Amniotic stem cell (primary cell): ENCODE measurements around the gene CLNK.
"Not testable (repeated sequence)": the region's sequence is repeated elsewhere in the genome, so short reads cannot be mapped to it uniquely, and the experiment has no call there.

Source experiments
- DNase-seq: peaks from one replicate; lab custom pipeline; 2025; lab: John Stamatoyannopoulos, UW

CLNK gene

DNA sequence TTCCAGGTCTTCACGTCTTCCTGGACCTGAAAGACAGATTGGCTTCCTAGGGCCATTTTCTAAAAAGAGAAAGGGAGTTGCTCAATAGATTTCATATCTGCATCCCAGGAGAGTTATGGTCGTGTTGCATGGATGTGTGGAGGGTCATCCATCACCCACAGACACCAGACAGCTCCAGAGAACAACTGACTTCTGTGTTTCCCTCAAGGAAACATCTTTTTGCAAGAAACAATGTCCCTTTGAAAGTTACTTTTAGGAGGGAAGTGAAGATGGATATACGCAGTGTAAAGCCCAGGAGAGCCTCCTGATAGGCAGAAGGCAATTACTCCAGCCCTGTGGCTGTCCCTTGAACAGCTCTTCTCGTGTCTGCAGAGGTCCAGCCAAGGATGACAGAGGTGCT lies 108.3 kb downstream of the CLNK start:
- no peak for DNase-seq

GRCh38 chr4:10575414-10575813 lies 109.2 kb downstream of the CLNK start:
- no peak for DNase-seq

GRCh38 chr4:10574553-10574952 lies 110.0 kb downstream of the CLNK start:
- not testable (repeated sequence) for DNase-seq

- no peak for DNase-seq
These were observed 112.7 kb downstream of the CLNK start for GRCh38 chr4:10571909-10572308.

DNA sequence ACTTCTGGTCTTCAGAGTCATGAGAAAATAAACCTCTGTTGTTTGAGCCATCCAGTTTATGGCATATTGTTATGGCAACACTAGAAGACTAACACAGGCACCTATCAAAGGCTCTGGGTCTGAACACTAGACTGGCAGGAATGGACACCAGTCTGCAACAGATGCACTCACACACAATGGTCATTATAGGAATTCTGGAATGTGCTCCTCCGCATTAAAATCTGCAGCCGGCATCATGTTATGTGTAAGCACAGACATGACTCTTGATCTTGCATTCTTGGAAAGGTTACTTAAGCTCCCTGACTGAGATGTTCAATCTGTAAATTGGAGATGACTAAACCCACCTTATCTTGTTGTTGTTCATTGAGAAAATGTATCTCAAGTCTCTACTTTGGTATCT lies 115.1 kb downstream of the CLNK start:
- no peak for DNase-seq

DNA sequence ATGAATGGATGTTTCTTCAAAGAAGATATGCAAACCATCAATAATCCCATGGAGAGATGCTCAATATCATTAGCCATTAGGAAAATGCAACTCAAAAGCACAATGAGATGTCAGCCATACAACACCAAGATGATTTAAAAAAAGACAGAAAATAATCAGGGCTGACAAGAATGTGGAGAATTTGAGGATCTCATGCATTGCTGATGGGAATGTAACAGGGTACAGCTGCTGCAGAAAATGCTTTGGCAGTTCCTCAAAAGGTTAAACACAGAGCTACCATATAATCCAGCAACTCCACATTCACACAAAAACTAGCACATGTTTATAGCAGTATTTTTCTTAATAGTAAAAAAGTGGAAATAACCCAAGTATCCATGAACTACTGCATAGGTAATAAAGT lies 116.8 kb downstream of the CLNK start:
- DNase-seq, result no peak

DNA sequence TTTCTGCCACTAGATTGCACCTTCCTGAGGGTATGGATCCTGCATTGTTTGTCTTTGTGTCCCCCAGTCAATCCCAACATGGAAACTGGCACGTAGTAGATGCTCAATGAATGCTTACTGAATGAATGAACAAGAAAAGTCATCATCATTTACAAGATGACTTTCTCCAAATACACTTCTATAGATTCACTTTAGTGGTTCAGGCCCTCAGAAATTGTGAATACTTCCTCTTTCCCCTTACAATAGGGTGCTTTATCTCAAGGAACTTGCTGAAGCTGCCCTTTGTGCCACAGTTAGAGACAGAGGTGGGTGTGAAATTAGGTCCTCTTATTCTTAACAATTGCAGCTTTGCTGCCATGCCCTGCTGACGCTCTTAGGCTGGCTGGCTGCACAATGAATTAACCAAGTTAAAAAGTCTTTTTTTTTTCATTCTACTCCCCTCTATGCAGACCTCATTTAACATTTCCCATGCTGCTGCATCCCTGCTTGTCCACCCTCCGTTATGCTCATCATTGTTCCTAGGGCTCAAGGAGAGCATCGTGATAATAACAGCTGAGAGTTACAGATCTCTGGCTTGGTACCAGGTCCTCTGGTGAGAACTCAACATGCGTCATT lies 119.3 kb downstream of the CLNK start:
- no peak for DNase-seq

- peak; percentile 9 for DNase-seq
These were observed 129.9 kb downstream of the CLNK start for GRCh38 chr4:10554694-10555093.

DNA sequence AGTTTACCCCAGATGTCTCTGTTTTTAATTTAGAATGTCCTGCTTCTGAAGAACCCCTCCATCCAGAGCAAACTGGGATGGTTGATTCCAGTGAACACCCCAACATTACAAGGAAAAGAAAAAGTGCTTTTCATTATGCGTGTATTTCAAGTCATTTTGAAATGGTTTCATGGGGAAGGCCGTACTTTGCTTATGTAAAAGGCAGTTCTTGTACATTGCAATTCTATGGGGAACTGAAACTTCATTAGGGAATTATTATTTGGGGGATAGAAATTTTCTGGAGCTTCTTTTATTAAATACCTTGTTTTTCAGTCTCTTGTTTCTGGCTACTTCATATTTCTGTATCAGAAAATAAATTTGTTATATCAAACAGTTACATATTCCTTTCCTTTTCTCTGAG lies 130.4 kb downstream of the CLNK start:
- no peak for DNase-seq

GRCh38 chr4:10552591-10553280 lies 131.8 kb downstream of the CLNK start:
- no peak for DNase-seq

- no peak for DNase-seq
These were observed 148.7 kb downstream of the CLNK start for GRCh38 chr4:10535912-10536311.

GRCh38 chr4:10534820-10535219 lies 149.7 kb downstream of the CLNK start:
- no peak for DNase-seq

DNA sequence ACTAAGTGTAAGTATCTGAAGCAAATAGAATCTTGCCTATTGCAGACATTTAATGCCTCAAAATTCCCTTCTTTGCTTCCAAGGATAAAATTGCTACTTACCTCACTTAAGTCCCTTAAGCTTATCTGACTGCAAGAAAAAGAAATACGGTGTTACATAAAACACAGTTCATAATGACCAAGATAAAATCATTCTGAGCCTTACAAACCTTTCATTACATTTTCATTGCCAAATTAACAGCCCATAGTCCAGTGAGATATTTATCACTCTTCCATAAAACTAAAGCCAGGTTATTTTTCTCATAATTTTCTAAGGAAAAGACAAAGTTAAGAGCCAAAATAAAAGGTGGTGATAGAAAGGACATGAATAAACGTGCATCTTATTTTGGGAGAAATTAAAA lies 152.4 kb downstream of the CLNK start:
- DNase-seq, result no peak

DNA sequence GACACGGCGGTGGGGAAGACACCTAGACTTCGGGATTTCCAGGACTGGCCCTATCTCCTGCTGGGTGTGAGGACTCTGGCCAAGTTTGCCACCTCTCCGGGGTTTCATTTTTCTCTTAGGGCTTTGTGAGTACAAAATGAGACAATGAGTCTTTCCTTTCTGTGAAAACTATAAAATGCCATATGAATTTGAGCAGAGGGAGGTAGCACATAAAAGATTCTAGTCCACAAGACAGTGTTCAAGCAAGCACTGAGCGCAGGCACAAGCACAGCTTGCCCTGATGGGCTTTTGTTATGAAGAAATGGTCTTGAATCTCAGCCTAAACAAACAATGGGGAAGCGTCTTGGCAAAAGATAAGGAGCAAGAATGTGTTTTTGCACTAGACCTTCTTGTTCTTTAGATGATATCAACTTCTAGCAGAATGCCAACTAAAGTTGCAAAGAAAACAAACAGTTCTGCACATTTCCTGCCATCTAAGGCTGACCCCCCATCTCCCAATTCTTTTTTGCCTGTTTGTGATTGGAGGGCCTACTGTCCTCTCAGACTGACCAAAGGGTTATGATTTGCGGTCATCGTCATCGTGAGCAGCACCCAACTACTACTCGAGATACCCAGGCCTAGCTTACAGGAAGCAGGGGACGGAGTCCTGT lies 154.3 kb downstream of the CLNK start:
- DNase-seq, result no peak

- no peak for DNase-seq
These were observed 155.1 kb downstream of the CLNK start for GRCh38 chr4:10529291-10530136.

DNA sequence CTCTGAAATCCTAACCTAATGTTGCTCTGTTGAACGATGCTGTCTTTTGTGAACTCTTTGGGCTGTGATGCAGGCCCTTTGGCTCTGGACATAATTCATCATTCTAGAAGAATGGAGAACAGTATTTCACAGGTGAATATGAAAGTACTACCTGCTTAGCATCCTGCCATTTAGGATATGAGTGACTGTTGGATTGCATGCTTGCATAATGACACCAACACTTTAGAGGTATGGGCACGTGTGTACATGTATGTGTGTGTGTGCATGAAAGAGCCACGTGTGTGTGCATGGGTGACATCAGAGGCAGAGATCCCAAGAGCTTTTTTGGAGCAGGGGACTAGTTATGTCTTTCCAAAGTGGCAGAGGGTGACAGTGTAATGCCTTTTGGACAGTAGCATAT lies 157.1 kb downstream of the CLNK start:
- no peak for DNase-seq

DNA sequence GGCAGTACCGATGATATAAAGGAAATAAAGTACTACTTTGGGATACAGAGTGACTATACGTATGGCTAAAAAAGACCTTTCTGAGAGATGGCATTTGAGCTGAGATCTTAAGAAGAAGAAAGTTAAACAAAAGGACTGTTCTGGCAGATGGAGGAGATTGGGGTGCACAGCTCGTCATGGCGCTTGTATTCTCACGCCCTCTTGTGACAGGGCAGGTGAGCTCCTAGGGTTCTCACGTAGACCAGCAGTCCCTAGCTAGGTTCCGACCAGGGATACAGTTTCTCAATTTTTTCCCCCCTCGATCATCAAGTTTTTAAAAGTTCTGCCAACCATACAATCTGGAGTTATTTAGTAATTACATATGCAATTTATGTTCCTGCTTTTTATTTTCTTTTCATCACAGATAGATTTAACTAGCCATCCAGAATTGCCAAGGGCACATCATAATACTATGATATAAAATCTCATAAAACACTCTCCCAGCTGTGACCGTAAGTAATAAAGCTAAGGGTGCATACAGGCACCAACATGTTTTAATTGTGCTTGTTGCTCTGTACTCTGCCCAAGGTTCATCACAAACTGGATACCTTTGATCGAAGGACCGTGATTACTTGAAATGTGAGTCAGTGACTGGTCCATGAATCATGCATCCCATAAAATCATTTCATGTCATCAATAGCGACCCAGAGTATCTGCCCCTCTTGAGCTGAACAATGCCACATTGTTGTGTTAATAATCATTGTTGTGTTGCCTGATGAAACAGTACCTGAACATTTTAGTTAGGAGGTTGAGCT lies 157.9 kb downstream of the CLNK start:
- no peak for DNase-seq

- DNase-seq, result no peak
These were observed 160.3 kb downstream of the CLNK start for GRCh38 chr4:10524196-10524833.

DNA sequence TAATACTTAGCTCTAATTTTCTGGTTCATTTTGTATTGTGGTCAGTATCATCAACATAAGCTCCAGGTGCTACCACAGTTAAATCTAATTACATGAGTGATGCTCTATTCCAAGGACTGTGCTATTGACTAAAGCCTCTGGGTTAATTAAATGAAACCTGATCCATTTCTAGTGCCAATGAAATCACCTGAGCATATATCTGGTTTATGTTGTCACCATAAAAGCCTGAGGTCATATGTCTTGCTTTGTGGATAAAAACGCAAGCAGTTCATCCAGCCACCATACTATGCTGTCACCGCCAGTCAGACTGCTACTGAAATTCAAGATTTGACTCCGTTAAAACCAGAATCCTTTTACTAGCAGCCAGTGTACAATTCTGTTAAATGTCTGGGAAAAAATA lies 163.1 kb downstream of the CLNK start:
- DNase-seq, result no peak

GRCh38 chr4:10509733-10510132 lies 174.8 kb downstream of the CLNK start:
- no peak for DNase-seq

- DNase-seq, result no peak
These were observed 178.5 kb downstream of the CLNK start for GRCh38 chr4:10506077-10506476.
